Muscle layer of duodenum (tissue), 2 donors: Measurements from ENCODE around the gene FAM124B.

ENCODE experiments used
- H3K27ac ChIP-seq: one replicate; pipeline ENCODE4 v1.7.0; 2013; ENCODE audit warnings: mild to moderate bottlenecking, low read length
- H3K27me3 ChIP-seq: one replicate; pipeline ENCODE4 v1.7.0; 2013; ENCODE audit warnings: low read depth, mild to moderate bottlenecking, control low read depth, low read length
- H3K36me3 ChIP-seq, 2 donors: one replicate each; pipeline ENCODE4 v1.7.0; 2013; ENCODE audit warnings: low read length in 2 of 2, control low read depth in 1 of 2, mild to moderate bottlenecking in 1 of 2; ENCODE audit not compliant: insufficient read depth in 2 of 2, control insufficient read depth in 1 of 2
- H3K4me1 ChIP-seq, 2 donors: one replicate each; pipeline ENCODE4 v1.7.0; 2013; ENCODE audit warnings: low read length in 2 of 2, mild to moderate bottlenecking in 2 of 2, control low read depth in 1 of 2, moderate library complexity in 1 of 2; ENCODE audit not compliant: insufficient read depth in 2 of 2, control insufficient read depth in 1 of 2
- H3K4me3 ChIP-seq, 2 donors: one replicate each; pipeline ENCODE4 v1.7.0; 2013; ENCODE audit warnings: low read length in 2 of 2, low read depth in 1 of 2, mild to moderate bottlenecking in 1 of 2
- H3K9me3 ChIP-seq, 2 donors: one replicate each; pipeline ENCODE4 v1.7.0; 2013; ENCODE audit warnings: low read length in 2 of 2, control low read depth in 1 of 2, mild to moderate bottlenecking in 1 of 2; ENCODE audit not compliant: control insufficient read depth in 1 of 2
- donor health status: healthy.

FAM124B gene

GRCh38 chr2:224433442-224433841 is 31.5 kb upstream of the FAM124B start:
- Histone ChIP-seq H3K4me1 (no peaks in the 10 kb centered on the region), H3K27me3 (no peaks in the 10 kb centered on the region), H3K36me3 (no peaks in the 10 kb centered on the region), H3K4me3 (no peak overlapping the region), H3K27ac (no peak overlapping the region), H3K9me3 (no peaks in the 10 kb centered on the region)

- Histone ChIP-seq H3K36me3 (no peaks in the 10 kb centered on the region), H3K27me3 (no peaks in the 10 kb centered on the region), H3K4me1 (no peaks in the 10 kb centered on the region), H3K9me3 (no peaks in the 10 kb centered on the region), H3K27ac (no peak overlapping the region), H3K4me3 (no peak overlapping the region)
These were observed 30.2 kb upstream of the FAM124B start for GRCh38 chr2:224432003-224432579.

GRCh38 chr2:224429441-224429810 is 27.5 kb upstream of the FAM124B start:
- no peak overlapping the region for H3K4me3 ChIP-seq
- no peaks in the 10 kb centered on the region for H3K9me3 ChIP-seq
- H3K27ac ChIP-seq = no peak overlapping the region

GRCh38 chr2:224428787-224429440 is 27.0 kb upstream of the FAM124B start:
- Histone ChIP-seq H3K27me3 (no peaks in the 10 kb centered on the region), H3K27ac (no peak overlapping the region), H3K4me3 (no peak overlapping the region), H3K9me3 (no peaks in the 10 kb centered on the region), H3K4me1 (no peaks in the 10 kb centered on the region), H3K36me3 (no peaks in the 10 kb centered on the region)

More at GRCh38 chr2:224429441-224429810, 27.5 kb upstream of the FAM124B start:
- Histone ChIP-seq H3K4me1 (no peaks in the 10 kb centered on the region), H3K36me3 (no peaks in the 10 kb centered on the region), H3K27me3 (no peaks in the 10 kb centered on the region)

GRCh38 chr2:224427471-224427870 is 25.6 kb upstream of the FAM124B start:
- no peaks in the 10 kb centered on the region for H3K4me1 ChIP-seq
- H3K4me3 ChIP-seq = no peak overlapping the region
- no peak overlapping the region for H3K27ac ChIP-seq
- H3K27me3 ChIP-seq = no peaks in the 10 kb centered on the region
- H3K9me3 ChIP-seq = no peaks in the 10 kb centered on the region
- H3K36me3 ChIP-seq = no peaks in the 10 kb centered on the region

GRCh38 chr2:224426656-224427055 is 24.7 kb upstream of the FAM124B start:
- Histone ChIP-seq H3K27ac (no peak overlapping the region), H3K4me3 (no peak overlapping the region), H3K9me3 (no peaks in the 10 kb centered on the region), H3K36me3 (no peaks in the 10 kb centered on the region), H3K27me3 (no peaks in the 10 kb centered on the region), H3K4me1 (no peaks in the 10 kb centered on the region)

- H3K4me3 ChIP-seq = no peak overlapping the region
- H3K36me3 ChIP-seq = no peaks in the 10 kb centered on the region
- H3K27ac ChIP-seq = no peak overlapping the region
- no peaks in the 10 kb centered on the region for H3K4me1 ChIP-seq
- no peaks in the 10 kb centered on the region for H3K27me3 ChIP-seq
- H3K9me3 ChIP-seq = no peaks in the 10 kb centered on the region
These were observed 19.2 kb upstream of the FAM124B start for GRCh38 chr2:224421065-224421464.

- no peaks in the 10 kb centered on the region for H3K9me3 ChIP-seq
- H3K4me1 ChIP-seq = no peaks in the 10 kb centered on the region
- no peak overlapping the region for H3K4me3 ChIP-seq
- H3K27ac ChIP-seq = no peak overlapping the region
- H3K36me3 ChIP-seq = no peaks in the 10 kb centered on the region
- H3K27me3 ChIP-seq = no peaks in the 10 kb centered on the region
These were observed 16.0 kb upstream of the FAM124B start for GRCh38 chr2:224417947-224418346.

GRCh38 chr2:224417361-224417729 is 15.4 kb upstream of the FAM124B start:
- Histone ChIP-seq H3K4me3 (no peak overlapping the region), H3K27me3 (no peaks in the 10 kb centered on the region), H3K36me3 (no peaks in the 10 kb centered on the region), H3K27ac (no peak overlapping the region), H3K4me1 (no peaks in the 10 kb centered on the region), H3K9me3 (no peaks in the 10 kb centered on the region)

- no peak overlapping the region for H3K4me3 ChIP-seq
- no peaks in the 10 kb centered on the region for H3K4me1 ChIP-seq
- no peak overlapping the region for H3K27ac ChIP-seq
- H3K9me3 ChIP-seq = no peaks in the 10 kb centered on the region
- no peaks in the 10 kb centered on the region for H3K27me3 ChIP-seq
- H3K36me3 ChIP-seq = no peaks in the 10 kb centered on the region
These were observed 14.9 kb upstream of the FAM124B start for GRCh38 chr2:224416656-224417360.

GRCh38 chr2:224413381-224413780 is 11.5 kb upstream of the FAM124B start:
- Histone ChIP-seq H3K4me1 (no peaks in the 10 kb centered on the region), H3K36me3 (no peaks in the 10 kb centered on the region), H3K27me3 (no peaks in the 10 kb centered on the region), H3K27ac (no peak overlapping the region), H3K9me3 (no peaks in the 10 kb centered on the region), H3K4me3 (no peak overlapping the region)
